GM10248 (cell line): ENCODE data around the gene CDC42EP5.
A peak's percentile ranks its signal among the peaks of the same experiment; 100 is the strongest.

Experiments
- CTCF ChIA-PET: fragments of 300-600 bp; sonication (Branson Sonifier 250); formaldehyde crosslinking; extraction: SDS; loops from one replicate; lab custom pipeline; 2021; ENCODE audit warnings: antibody characterized with exemption; lab: Yijun Ruan, JAX
- POLR2A ChIA-PET: fragments of 350-650 bp; sonication (Branson Sonifier 250); formaldehyde crosslinking; extraction: SDS; loops from one replicate; lab custom pipeline; 2020; ENCODE audit warnings: antibody characterized with exemption; lab: Yijun Ruan, JAX
- DNase-seq: peaks from one replicate; pipeline ENCODE4 v3.0.0; 2012; ENCODE audit errors: extremely low spot score
- CTCF ChIP-seq: IDR thresholded peaks from 2 replicates; pipeline ENCODE4 v1.5.1; 2012; ENCODE audit warnings: mild to moderate bottlenecking, low read depth; ENCODE audit errors: extremely low read depth, missing control alignments, control extremely low read depth

The CDC42EP5 gene

GRCh38 chr19:54482889-54483288 lies 9.8 kb upstream of the CDC42EP5 start:
- ChIA-PET CTCF (interaction anchor here (0.8 to 6.6 kb wide), 4 partner anchors 38 to 190 kb away, joined by 3 to 62 read pairs (median 3); no protein-coding TSS in a partner anchor), POLR2A (interaction anchor here (0.6 kb wide), 1 partner anchor 52 kb away, joined by 3 read pairs; no protein-coding TSS in a partner anchor)
- DNase-seq, result no peak
- TF ChIP-seq CTCF, result no peak

- ChIA-PET POLR2A (no interaction called here), CTCF (interaction anchor here (0.7 to 6.6 kb wide), 23 partner anchors 8 to 436 kb away, joined by 3 to 129 read pairs (median 4); partner anchors contain the start of genes CDC42EP5 and LILRB1)
- peak; percentile 58 for TF ChIP-seq CTCF
- peak; percentile 61 for DNase-seq
Observed at GRCh38 chr19:54481326-54481930, 8.3 kb upstream of the CDC42EP5 start.

GRCh38 chr19:54480051-54480450 lies 7.0 kb upstream of the CDC42EP5 start:
- TF ChIP-seq CTCF, result no peak
- CTCF ChIA-PET, result interaction anchor here (1.0 to 6.6 kb wide), 12 partner anchors 10 to 653 kb away, joined by 3 to 129 read pairs (median 10); no protein-coding TSS in a partner anchor
- POLR2A ChIA-PET, result no interaction called here
- no peak for DNase-seq

- DNase-seq, result peak; percentile 50
Observed at GRCh38 chr19:54478677-54479266, 5.7 kb upstream of the CDC42EP5 start.

GRCh38 chr19:54477650-54478049 lies 4.6 kb upstream of the CDC42EP5 start:
- no peak for DNase-seq
- ChIA-PET CTCF (interaction anchor here (0.8 to 6.6 kb wide), 12 partner anchors 8 to 1026 kb away, joined by 3 to 129 read pairs (median 6); no protein-coding TSS in a partner anchor), POLR2A (no interaction called here)
- peak; percentile 3 for TF ChIP-seq CTCF

More at GRCh38 chr19:54478677-54479266, 5.7 kb upstream of the CDC42EP5 start:
- POLR2A ChIA-PET, result no interaction called here
- CTCF ChIA-PET, result interaction anchor here (0.7 to 6.6 kb wide), 19 partner anchors 9 to 823 kb away, joined by 3 to 129 read pairs (median 5); no protein-coding TSS in a partner anchor
- peak; percentile 72 for TF ChIP-seq CTCF

- CTCF ChIA-PET, result interaction anchor here (0.7 kb wide), 1 partner anchor 199 kb away, joined by 3 read pairs; no protein-coding TSS in a partner anchor
- TF ChIP-seq CTCF, result no peak
- POLR2A ChIA-PET, result no interaction called here
- DNase-seq, result no peak
Observed at GRCh38 chr19:54475706-54476105, 2.6 kb upstream of the CDC42EP5 start.
